Heart left ventricle (tissue), 16 donors: ENCODE data around the gene ITGBL1. TPM values are rescaled to one million over a fixed set of nuclear protein-coding genes. Genes with fewer than 3 reads are reported as not detected.
A peak's percentile ranks its signal among the peaks of the same experiment; 100 is the strongest.

Experiments used
- ATAC-seq, 4 donors: fragments of 200-7000 bp; cut with Tn5 transposase; one replicate each; pipeline ENCODE4 v1.9.1; 2020 to 2022; ENCODE audit warnings: moderate library complexity in 4 of 4, mild to moderate bottlenecking in 3 of 4, moderate number of reproducible peaks in 1 of 4
- DNase-seq, 5 donors: peaks; one replicate each; pipeline ENCODE4 v3.0.0-alpha.2; 2020
- H3K27ac ChIP-seq, 12 donors: fragments of 200-600 bp; sonication (generic) in 4 of 12; one replicate each; pipeline versions ENCODE4 v1.5.0 to v1.8.0; 2016 to 2022; ENCODE audit warnings: mild to moderate bottlenecking in 2 of 12
- H3K27me3 ChIP-seq, 9 donors: fragments of 200-600 bp; sonication (generic) in 2 of 9; one replicate each; pipeline versions ENCODE4 v1.5.1 to v1.8.0; 2016 to 2022; ENCODE audit warnings: mild to moderate bottlenecking in 3 of 9
- H3K36me3 ChIP-seq, 9 donors: fragments of 200-600 bp; sonication (generic) in 2 of 9; one replicate each; pipeline versions ENCODE4 v1.5.0 to v1.8.0; 2018 to 2022; ENCODE audit warnings: mild to moderate bottlenecking in 2 of 9
- H3K4me1 ChIP-seq, 12 donors: fragments of 200-600 bp; sonication (generic) in 4 of 12; one replicate each; pipeline versions ENCODE4 v1.5.0 to v1.8.0; 2016 to 2022; ENCODE audit warnings: mild to moderate bottlenecking in 3 of 12
- H3K4me3 ChIP-seq, 12 donors: fragments of 200-600 bp; sonication (generic) in 4 of 12; one replicate each; pipeline versions ENCODE4 v1.5.0 to v1.8.0; 2017 to 2022; ENCODE audit warnings: mild to moderate bottlenecking in 9 of 12, moderate library complexity in 4 of 12
- H3K9me3 ChIP-seq, 12 donors: fragments of 200-600 bp; sonication (generic) in 4 of 12; one replicate each; pipeline versions ENCODE4 v1.5.0 to v1.8.0; 2016 to 2022; ENCODE audit warnings: mild to moderate bottlenecking in 1 of 12
- POLR2A ChIP-seq, 2 donors: fragments of 450-650 bp; IDR thresholded peaks; one replicate each; pipeline ENCODE4 v1.6.1; 2017; ENCODE audit warnings: antibody characterized with exemption in 2 of 2, mild to moderate bottlenecking in 2 of 2, moderate library complexity in 2 of 2
- WGBS, 4 donors: extraction: QIAGEN DNeasy Blood & Tissue Kit in 2 of 4; methylation state at CpG; one replicate each; pipeline versions ENCODE4 v1.1.5 to v1.1.7; 2013 to 2018; 5-methylcytosine and 5-hydroxymethylcytosine counted together
- intact Hi-C, 10 donors: fragments of 100-400 bp; cut with DNase I; formaldehyde crosslinking; loops; one replicate each; pipeline versions ENCODE4 v1.11.1 to v1.14.2; 2022
- polyA plus RNA-seq, 2 donors: library from polyadenylated mRNA; stranded (reverse); fragments of 200-250 nt; gene quantifications; one replicate each; pipeline ENCODE4 v1.2.3, GENCODE V29; 2013
- total RNA-seq, 9 donors: library from RNA; depleted of rRNA in 2 of 9; stranded (reverse); fragments of >200 nt in 2 of 9; fragmentation: NEBNext Ultra II Directional in 3 of 9; extraction: Animal tissue kit (Norgen Biotek cat#: 25700) in 3 of 9; gene quantifications; one replicate each; pipeline versions ENCODE4 v1.1.0 to v1.2.4, GENCODE V29; 2016 to 2023
- TF ChIP-seq, protein P1 (sequence below), 12 donors: fragments of 200-600 bp; sonication (generic) in 4 of 12; IDR thresholded peaks; one replicate each; pipeline versions ENCODE4 v1.5.0 to v1.8.0; 2018 to 2022; ENCODE audit warnings: antibody characterized with exemption in 12 of 12, mild to moderate bottlenecking in 5 of 12
- donor health status: ischemic (EF 13 %, LVEDD 7.1; RV severe dilation, severe dysfunction).
- donor health status: healthy with polysubstance abuse.
- donor health status: DM: no; HTN: yes; CAD: no.
- donor health status: DM: no; HTN: no; CAD: no.
- donor health status: ischemic (EF 25% LVEDD 6.9; RV normal size, moderate dysfunction).
- donor health status: ischemic (EF 25% LVEDD 5.7; RV mildly dilated, moderate dysfunction).
- donor health status: healthy.
- donor health status: DM: yes; HTN: yes; CAD: no.
- donor health status: ischemic (EF 35%, LVEDD 5.7; RV mildly dilated, moderate dysfunction).
- donor health status: nonischemic (EF 11% LVEDD 7.7; RV severe dilation, severe dysfunction).
- donor health status: DM: yes; HTN: yes; CAD: no.
- donor health status: PGD.
- donor health status: ischemic (EF 29% LVEDD 5.4; RV normal size, mild dysfunction).
- donor health status: nonischemic (EF 23%, LVEDD 6.1; RV moderate dilation, normal function).

ITGBL1 gene
- total and polyA plus RNA-seq, 11 donors, result 0.15 to 5.9 (median 2.5) TPM

- no peaks in the 10 kb centered on the region for H3K9me3 ChIP-seq
- ATAC-seq (no peak), DNase-seq (no peak)
- H3K36me3 ChIP-seq, result no peaks in the 10 kb centered on the region
- intact Hi-C loops, result no loop called here
- H3K27me3 ChIP-seq, result no peaks in the 10 kb centered on the region
- TF ChIP-seq POLR2A (IDR thresholded peaks at IDR 0.05), result no peak
- TF ChIP-seq, protein P1, sequence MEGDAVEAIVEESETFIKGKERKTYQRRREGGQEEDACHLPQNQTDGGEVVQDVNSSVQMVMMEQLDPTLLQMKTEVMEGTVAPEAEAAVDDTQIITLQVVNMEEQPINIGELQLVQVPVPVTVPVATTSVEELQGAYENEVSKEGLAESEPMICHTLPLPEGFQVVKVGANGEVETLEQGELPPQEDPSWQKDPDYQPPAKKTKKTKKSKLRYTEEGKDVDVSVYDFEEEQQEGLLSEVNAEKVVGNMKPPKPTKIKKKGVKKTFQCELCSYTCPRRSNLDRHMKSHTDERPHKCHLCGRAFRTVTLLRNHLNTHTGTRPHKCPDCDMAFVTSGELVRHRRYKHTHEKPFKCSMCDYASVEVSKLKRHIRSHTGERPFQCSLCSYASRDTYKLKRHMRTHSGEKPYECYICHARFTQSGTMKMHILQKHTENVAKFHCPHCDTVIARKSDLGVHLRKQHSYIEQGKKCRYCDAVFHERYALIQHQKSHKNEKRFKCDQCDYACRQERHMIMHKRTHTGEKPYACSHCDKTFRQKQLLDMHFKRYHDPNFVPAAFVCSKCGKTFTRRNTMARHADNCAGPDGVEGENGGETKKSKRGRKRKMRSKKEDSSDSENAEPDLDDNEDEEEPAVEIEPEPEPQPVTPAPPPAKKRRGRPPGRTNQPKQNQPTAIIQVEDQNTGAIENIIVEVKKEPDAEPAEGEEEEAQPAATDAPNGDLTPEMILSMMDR (IDR thresholded peaks at IDR 0.05), result no peak
- WGBS, 4 donors, result 57 to 82% (median 74%) methylated on average over 1 of the region's 1 CpG
- no peak overlapping the region for H3K27ac ChIP-seq
- H3K4me1 ChIP-seq, result peaks cover 0 to 14% (median 0%) of the 10 kb centered on the region in 12 donors
- H3K4me3 ChIP-seq, result no peak overlapping the region
Measured at GRCh38 chr13:101708115-101708514, 255.6 kb downstream of the ITGBL1 start.

GRCh38 chr13:101709952-101710351 lies 257.5 kb downstream of the ITGBL1 start:
- DNase-seq, result no peak
- H3K9me3 ChIP-seq, result no peaks in the 10 kb centered on the region
- H3K27ac ChIP-seq, result no peak overlapping the region
- ATAC-seq, result no peak
- no peak overlapping the region for H3K4me3 ChIP-seq
- WGBS, 4 donors, result 90 to 95% (median 94%) methylated on average over 6 of the region's 6 CpGs
- no peaks in the 10 kb centered on the region for H3K27me3 ChIP-seq
- intact Hi-C loops, result no loop called here
- TF ChIP-seq POLR2A (IDR thresholded peaks at IDR 0.05), result no peak
- TF ChIP-seq, protein P1 (IDR thresholded peaks at IDR 0.05), result no peak
- no peaks in the 10 kb centered on the region for H3K36me3 ChIP-seq
- H3K4me1 ChIP-seq, result peaks cover 0 to 14% (median 0%) of the 10 kb centered on the region in 12 donors

DNA sequence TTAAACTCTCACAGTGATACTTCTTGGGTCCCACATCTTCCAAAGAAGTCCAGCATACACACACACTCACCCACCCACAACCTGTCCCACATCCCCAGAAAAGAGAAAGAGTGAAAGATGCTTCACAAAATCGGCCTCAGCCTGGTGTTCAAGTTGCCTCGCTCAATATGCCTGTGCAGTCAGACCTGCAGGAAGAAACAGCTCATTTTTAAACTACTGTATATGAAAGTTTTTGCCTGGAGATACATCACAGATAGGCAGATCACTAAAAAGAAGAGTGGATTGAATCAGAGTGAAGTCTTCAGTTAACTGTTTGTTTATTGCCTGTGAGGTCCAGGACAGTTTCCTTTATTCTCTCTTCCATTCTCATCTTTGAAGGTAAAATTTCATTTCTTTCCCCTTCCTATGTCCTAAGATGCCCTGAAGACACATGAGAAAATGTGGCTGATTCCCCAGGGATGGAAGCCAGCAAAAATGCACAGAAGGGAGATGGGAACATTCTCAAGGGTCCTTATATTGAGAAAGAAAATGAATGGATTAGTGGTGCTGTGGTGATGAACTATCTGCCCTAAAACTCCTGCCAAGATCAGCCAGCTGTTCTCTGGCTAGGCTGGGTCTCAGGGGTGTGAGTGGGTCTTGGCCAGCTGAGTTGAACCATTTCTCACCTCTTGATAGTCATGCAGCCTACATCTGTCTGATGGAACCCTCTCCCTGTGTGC lies 259.0 kb downstream of the ITGBL1 start:
- Histone ChIP-seq H3K27me3 (no peaks in the 10 kb centered on the region), H3K4me3 (no peak overlapping the region), H3K27ac (no peak overlapping the region), H3K9me3 (no peaks in the 10 kb centered on the region), H3K36me3 (no peaks in the 10 kb centered on the region), H3K4me1 (peaks cover 0 to 8% (median 0%) of the 10 kb centered on the region in 12 donors)
- 83 to 88% (median 85%) methylated on average over 2 of the region's 2 CpGs for WGBS, 4 donors
- DNase-seq (peak in 2 of 5 donors; percentile 25 to 31), ATAC-seq (peak in 2 of 4 donors; percentile 68 to 86)
- intact Hi-C loops, result no loop called here
- TF ChIP-seq POLR2A (IDR thresholded peaks at IDR 0.05), result no peak
- TF ChIP-seq, protein P1 (IDR thresholded peaks at IDR 0.05), result no peak

- H3K4me3 ChIP-seq, result no peak overlapping the region
- H3K36me3 ChIP-seq, result no peaks in the 10 kb centered on the region
- WGBS, 4 donors, result 63 to 86% (median 70%) methylated on average over 2 of the region's 2 CpGs
- no peaks in the 10 kb centered on the region for H3K9me3 ChIP-seq
- ATAC-seq (peak in 2 of 4 donors; percentile 18 to 55), DNase-seq (no peak)
- no peak for TF ChIP-seq POLR2A (IDR thresholded peaks at IDR 0.05)
- TF ChIP-seq, protein P1 (IDR thresholded peaks at IDR 0.05), result no peak
- intact Hi-C loops, result no loop called here
- no peaks in the 10 kb centered on the region for H3K27me3 ChIP-seq
- H3K4me1 ChIP-seq, result peaks cover 0 to 3% (median 0%) of the 10 kb centered on the region in 12 donors
- H3K27ac ChIP-seq, result no peak overlapping the region
Measured at GRCh38 chr13:101712026-101712348, 259.5 kb downstream of the ITGBL1 start.
